ENCODE results near the gene ATAT1.
A peak's percentile ranks its signal among the peaks of the same experiment; 100 is the strongest.

DNA sequence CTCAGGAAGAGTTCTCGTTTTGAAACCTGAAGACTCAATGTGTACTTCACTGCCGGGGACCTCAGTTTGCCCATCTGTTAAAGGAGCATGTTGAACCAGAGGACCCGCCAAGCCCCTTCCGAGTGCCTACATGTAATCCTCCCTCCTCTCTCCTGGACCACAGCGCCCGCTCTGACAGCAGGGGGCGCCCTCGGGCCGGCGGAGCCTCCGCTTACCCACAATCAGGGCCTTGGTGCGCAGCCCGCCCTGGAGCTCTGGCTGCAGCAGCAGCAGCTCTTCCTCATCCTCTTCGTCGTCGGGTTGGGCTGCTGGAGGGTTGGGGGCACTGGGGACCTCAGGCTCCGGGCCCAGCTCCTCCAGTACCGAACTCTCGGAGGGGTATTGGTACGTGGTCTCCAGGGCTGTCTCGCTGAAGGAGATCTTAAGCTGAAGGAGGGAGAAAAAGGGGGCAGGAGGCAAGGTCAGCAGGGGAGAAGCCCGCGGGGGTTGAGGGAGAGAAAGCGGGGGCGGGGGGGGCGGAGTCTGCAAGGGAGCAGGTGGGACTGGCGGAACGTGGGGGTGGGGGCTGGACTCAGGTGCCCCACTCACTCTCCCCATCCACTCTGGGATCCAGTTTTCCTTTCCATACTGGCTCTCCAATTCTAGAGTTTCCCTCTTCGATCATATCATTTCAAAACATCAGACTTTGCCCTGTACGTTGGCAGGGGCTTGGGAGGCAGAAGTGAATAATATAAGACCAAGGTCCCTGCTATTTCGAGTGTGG lies 52.5 kb downstream of the ATAT1 start:
- TF ChIP-seq, protein P1, sequence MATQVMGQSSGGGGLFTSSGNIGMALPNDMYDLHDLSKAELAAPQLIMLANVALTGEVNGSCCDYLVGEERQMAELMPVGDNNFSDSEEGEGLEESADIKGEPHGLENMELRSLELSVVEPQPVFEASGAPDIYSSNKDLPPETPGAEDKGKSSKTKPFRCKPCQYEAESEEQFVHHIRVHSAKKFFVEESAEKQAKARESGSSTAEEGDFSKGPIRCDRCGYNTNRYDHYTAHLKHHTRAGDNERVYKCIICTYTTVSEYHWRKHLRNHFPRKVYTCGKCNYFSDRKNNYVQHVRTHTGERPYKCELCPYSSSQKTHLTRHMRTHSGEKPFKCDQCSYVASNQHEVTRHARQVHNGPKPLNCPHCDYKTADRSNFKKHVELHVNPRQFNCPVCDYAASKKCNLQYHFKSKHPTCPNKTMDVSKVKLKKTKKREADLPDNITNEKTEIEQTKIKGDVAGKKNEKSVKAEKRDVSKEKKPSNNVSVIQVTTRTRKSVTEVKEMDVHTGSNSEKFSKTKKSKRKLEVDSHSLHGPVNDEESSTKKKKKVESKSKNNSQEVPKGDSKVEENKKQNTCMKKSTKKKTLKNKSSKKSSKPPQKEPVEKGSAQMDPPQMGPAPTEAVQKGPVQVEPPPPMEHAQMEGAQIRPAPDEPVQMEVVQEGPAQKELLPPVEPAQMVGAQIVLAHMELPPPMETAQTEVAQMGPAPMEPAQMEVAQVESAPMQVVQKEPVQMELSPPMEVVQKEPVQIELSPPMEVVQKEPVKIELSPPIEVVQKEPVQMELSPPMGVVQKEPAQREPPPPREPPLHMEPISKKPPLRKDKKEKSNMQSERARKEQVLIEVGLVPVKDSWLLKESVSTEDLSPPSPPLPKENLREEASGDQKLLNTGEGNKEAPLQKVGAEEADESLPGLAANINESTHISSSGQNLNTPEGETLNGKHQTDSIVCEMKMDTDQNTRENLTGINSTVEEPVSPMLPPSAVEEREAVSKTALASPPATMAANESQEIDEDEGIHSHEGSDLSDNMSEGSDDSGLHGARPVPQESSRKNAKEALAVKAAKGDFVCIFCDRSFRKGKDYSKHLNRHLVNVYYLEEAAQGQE (IDR thresholded peaks at IDR 0.05; ENCODE audit: low read depth): no peak
- TF ChIP-seq TCF12 (IDR thresholded peaks at IDR 0.05; ENCODE audit: low read depth) (no peak), CREB1 (IDR thresholded peaks at IDR 0.05; ENCODE audit: low read depth) (no peak), TEAD4 (IDR thresholded peaks at IDR 0.05) (no peak), FOXM1 (IDR thresholded peaks at IDR 0.05; ENCODE audit: borderline replicate concordance, low read depth) (no peak), ZBTB7A (IDR thresholded peaks at IDR 0.05; ENCODE audit: low read depth) (no peak), RAD21 (IDR thresholded peaks at IDR 0.05; ENCODE audit: low read depth) (peak; percentile 85), EP300 (IDR thresholded peaks at IDR 0.05; ENCODE audit: borderline replicate concordance) (no peak), YY1 (IDR thresholded peaks at IDR 0.05; ENCODE audit: low read depth) (no peak), EGR1 (IDR thresholded peaks at IDR 0.05) (no peak), NFIC (IDR thresholded peaks at IDR 0.05) (no peak), TAF1 (IDR thresholded peaks at IDR 0.05; ENCODE audit: low read depth) (no peak)
- TF ChIP-seq, protein P2, sequence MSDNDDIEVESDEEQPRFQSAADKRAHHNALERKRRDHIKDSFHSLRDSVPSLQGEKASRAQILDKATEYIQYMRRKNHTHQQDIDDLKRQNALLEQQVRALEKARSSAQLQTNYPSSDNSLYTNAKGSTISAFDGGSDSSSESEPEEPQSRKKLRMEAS (IDR thresholded peaks at IDR 0.05): no peak
- TF ChIP-seq, protein P3, sequence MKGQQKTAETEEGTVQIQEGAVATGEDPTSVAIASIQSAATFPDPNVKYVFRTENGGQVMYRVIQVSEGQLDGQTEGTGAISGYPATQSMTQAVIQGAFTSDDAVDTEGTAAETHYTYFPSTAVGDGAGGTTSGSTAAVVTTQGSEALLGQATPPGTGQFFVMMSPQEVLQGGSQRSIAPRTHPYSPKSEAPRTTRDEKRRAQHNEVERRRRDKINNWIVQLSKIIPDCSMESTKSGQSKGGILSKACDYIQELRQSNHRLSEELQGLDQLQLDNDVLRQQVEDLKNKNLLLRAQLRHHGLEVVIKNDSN (IDR thresholded peaks at IDR 0.05): no peak
